ENCODE results near the gene LCN1. TPM values are rescaled to one million over a fixed set of nuclear protein-coding genes. Genes with fewer than 3 reads are reported as not detected.
"Not testable (repeated sequence)": the region's sequence is repeated elsewhere in the genome, so short reads cannot be mapped to it uniquely, and the experiment has no call there.

LCN1 gene
- total and polyA plus RNA-seq, 4 donors: not detected

GRCh38 chr9:135528842-135529435 lies 7.7 kb downstream of the LCN1 start:
- not testable (repeated sequence) for H3K4me3 ChIP-seq (ENCODE audit: low read depth in 1 of 3, low read length in 3 of 3); H3K27me3 ChIP-seq (ENCODE audit: control insufficient read depth in 4 of 4, insufficient read depth in 4 of 4, low read length in 3 of 4); H3K4me1 ChIP-seq (ENCODE audit: control insufficient read depth in 4 of 4, insufficient read depth in 4 of 4, low read length in 3 of 4); H3K9me3 ChIP-seq (ENCODE audit: control insufficient read depth in 4 of 4, low read length in 3 of 4); H3K9ac ChIP-seq (ENCODE audit: low read depth in 1 of 2, low read length in 2 of 2); H3K36me3 ChIP-seq (ENCODE audit: control insufficient read depth in 4 of 4, insufficient read depth in 3 of 4, low read depth in 1 of 4, low read length in 3 of 4); H3K27ac ChIP-seq (ENCODE audit: low read depth in 1 of 2, low read length in 2 of 2); DNase-seq (ENCODE audit: low spot score)
- WGBS: 90% methylated on average over 10 of the region's 10 CpGs

DNA sequence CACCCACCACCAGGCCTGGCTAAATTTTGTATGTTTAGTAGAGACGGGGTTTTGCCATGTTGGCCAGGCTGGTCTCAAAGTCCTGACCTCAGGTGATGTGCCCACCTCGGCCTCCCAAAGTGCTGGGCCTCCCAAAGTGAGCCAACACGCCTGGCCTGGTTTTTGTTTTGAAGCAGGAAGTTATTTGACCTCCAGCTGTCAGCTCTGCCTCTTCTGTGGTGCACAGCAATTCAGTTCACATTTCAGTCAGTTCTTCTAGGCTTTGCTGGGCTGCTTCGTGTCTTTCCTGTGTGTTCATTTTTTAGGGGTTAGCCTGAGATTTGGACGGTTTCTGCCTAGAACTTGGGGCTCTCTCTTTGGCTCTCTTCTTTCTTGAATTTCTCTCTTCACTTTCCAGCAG lies 8.9 kb downstream of the LCN1 start:
- TF ChIP-seq MAX (IDR thresholded peaks at IDR 0.05) (no peak), FOXA1 (IDR thresholded peaks at IDR 0.05) (no peak), TAF1 (conservative IDR thresholded peaks at IDR 0.05) (no peak), JUND (IDR thresholded peaks at IDR 0.05) (no peak)
- Histone ChIP-seq H3K9me3 (ENCODE audit: control insufficient read depth in 4 of 4, low read length in 3 of 4) (peaks cover 0 to 2% (median 0%) of the 10 kb centered on the region in 4 donors), H3K36me3 (ENCODE audit: control insufficient read depth in 4 of 4, insufficient read depth in 3 of 4, low read depth in 1 of 4, low read length in 3 of 4) (no peaks in the 10 kb centered on the region), H3K9ac (ENCODE audit: low read depth in 1 of 2, low read length in 2 of 2) (no peak overlapping the region), H3K4me1 (ENCODE audit: control insufficient read depth in 4 of 4, insufficient read depth in 4 of 4, low read length in 3 of 4) (no peaks in the 10 kb centered on the region), H3K27ac (ENCODE audit: low read depth in 1 of 2, low read length in 2 of 2) (no peak overlapping the region), H3K27me3 (ENCODE audit: control insufficient read depth in 4 of 4, insufficient read depth in 4 of 4, low read length in 3 of 4) (peaks cover 0 to 6% (median 2%) of the 10 kb centered on the region in 4 donors), H3K4me3 (ENCODE audit: low read depth in 1 of 3, low read length in 3 of 3) (no peak overlapping the region)
- WGBS: 73% methylated on average over 5 of the region's 5 CpGs
- DNase-seq (ENCODE audit: low spot score): no peak

DNA sequence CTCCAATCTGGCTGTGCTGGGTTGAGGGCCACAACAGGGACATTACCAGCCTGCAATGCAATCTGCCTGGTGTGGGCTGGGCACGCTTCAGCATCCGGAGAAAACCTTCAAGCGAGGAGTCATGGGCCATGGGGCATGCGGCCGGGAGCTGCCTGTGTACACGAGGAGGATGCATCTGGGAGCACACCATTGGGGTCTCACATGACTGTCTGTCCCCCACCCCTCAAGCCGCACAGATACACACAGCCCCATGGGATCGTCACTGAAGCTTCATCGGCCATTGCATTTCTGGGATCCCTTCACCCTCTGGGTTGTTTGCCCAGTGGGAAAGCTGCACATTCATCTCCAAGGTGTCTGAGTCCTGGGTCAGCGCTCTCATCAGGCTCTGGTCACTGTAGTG lies 9.9 kb downstream of the LCN1 start:
- Histone ChIP-seq H3K9ac (ENCODE audit: low read depth in 1 of 2, low read length in 2 of 2) (no peak overlapping the region), H3K4me3 (ENCODE audit: low read depth in 1 of 3, low read length in 3 of 3) (no peak overlapping the region), H3K4me1 (ENCODE audit: control insufficient read depth in 4 of 4, insufficient read depth in 4 of 4, low read length in 3 of 4) (no peaks in the 10 kb centered on the region), H3K27ac (ENCODE audit: low read depth in 1 of 2, low read length in 2 of 2) (no peak overlapping the region), H3K9me3 (ENCODE audit: control insufficient read depth in 4 of 4, low read length in 3 of 4) (peaks cover 0 to 2% (median 0%) of the 10 kb centered on the region in 4 donors), H3K27me3 (ENCODE audit: control insufficient read depth in 4 of 4, insufficient read depth in 4 of 4, low read length in 3 of 4) (peaks cover 0 to 4% (median 0%) of the 10 kb centered on the region in 4 donors), H3K36me3 (ENCODE audit: control insufficient read depth in 4 of 4, insufficient read depth in 3 of 4, low read depth in 1 of 4, low read length in 3 of 4) (no peaks in the 10 kb centered on the region)
- no peak for DNase-seq (ENCODE audit: low spot score)
- TF ChIP-seq YY1 (IDR thresholded peaks at IDR 0.05) (no peak), RAD21 (IDR thresholded peaks at IDR 0.05) (no peak), ATF3 (IDR thresholded peaks at IDR 0.05) (no peak), SP1 (IDR thresholded peaks at IDR 0.05) (no peak), NR2F2 (IDR thresholded peaks at IDR 0.05) (no peak), HNF4G (IDR thresholded peaks at IDR 0.05) (no peak), TAF1 (conservative IDR thresholded peaks at IDR 0.05) (no peak), GABPA (IDR thresholded peaks at IDR 0.05 in 1 of 2, conservative IDR thresholded peaks at IDR 0.05 in 1 of 2) (no peak)
- TF ChIP-seq, protein P1, sequence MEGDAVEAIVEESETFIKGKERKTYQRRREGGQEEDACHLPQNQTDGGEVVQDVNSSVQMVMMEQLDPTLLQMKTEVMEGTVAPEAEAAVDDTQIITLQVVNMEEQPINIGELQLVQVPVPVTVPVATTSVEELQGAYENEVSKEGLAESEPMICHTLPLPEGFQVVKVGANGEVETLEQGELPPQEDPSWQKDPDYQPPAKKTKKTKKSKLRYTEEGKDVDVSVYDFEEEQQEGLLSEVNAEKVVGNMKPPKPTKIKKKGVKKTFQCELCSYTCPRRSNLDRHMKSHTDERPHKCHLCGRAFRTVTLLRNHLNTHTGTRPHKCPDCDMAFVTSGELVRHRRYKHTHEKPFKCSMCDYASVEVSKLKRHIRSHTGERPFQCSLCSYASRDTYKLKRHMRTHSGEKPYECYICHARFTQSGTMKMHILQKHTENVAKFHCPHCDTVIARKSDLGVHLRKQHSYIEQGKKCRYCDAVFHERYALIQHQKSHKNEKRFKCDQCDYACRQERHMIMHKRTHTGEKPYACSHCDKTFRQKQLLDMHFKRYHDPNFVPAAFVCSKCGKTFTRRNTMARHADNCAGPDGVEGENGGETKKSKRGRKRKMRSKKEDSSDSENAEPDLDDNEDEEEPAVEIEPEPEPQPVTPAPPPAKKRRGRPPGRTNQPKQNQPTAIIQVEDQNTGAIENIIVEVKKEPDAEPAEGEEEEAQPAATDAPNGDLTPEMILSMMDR (IDR thresholded peaks at IDR 0.05; ENCODE audit: low read depth, low read length, missing input control): no peak
- TF ChIP-seq, protein P2, sequence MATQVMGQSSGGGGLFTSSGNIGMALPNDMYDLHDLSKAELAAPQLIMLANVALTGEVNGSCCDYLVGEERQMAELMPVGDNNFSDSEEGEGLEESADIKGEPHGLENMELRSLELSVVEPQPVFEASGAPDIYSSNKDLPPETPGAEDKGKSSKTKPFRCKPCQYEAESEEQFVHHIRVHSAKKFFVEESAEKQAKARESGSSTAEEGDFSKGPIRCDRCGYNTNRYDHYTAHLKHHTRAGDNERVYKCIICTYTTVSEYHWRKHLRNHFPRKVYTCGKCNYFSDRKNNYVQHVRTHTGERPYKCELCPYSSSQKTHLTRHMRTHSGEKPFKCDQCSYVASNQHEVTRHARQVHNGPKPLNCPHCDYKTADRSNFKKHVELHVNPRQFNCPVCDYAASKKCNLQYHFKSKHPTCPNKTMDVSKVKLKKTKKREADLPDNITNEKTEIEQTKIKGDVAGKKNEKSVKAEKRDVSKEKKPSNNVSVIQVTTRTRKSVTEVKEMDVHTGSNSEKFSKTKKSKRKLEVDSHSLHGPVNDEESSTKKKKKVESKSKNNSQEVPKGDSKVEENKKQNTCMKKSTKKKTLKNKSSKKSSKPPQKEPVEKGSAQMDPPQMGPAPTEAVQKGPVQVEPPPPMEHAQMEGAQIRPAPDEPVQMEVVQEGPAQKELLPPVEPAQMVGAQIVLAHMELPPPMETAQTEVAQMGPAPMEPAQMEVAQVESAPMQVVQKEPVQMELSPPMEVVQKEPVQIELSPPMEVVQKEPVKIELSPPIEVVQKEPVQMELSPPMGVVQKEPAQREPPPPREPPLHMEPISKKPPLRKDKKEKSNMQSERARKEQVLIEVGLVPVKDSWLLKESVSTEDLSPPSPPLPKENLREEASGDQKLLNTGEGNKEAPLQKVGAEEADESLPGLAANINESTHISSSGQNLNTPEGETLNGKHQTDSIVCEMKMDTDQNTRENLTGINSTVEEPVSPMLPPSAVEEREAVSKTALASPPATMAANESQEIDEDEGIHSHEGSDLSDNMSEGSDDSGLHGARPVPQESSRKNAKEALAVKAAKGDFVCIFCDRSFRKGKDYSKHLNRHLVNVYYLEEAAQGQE (IDR thresholded peaks at IDR 0.05): no peak
- WGBS: 92% methylated on average over 10 of the region's 10 CpGs
